Prostate gland (tissue), 2 donors: ENCODE measurements around the gene BTG4.

Experiments
- POLR2AphosphoS5 ChIP-seq: sonication (generic); formaldehyde crosslinking; IDR thresholded peaks from one replicate; pipeline ENCODE4 v1.6.1; 2017; ENCODE audit warnings: antibody characterized with exemption
- TF ChIP-seq, protein P1 (sequence below), 4 experiments: fragments of 200-600 bp in 2 of 4; fragments of 450-650 bp in 2 of 4; sonication (generic) in 2 of 4; IDR thresholded peaks; 1 replicate in 3 of 4; 2 replicates in 1 of 4; pipeline ENCODE4 v1.5.1; 2016 to 2019; ENCODE audit warnings: antibody characterized with exemption in 4 of 4, mild to moderate bottlenecking in 2 of 4, moderate library complexity in 2 of 4

DNA sequence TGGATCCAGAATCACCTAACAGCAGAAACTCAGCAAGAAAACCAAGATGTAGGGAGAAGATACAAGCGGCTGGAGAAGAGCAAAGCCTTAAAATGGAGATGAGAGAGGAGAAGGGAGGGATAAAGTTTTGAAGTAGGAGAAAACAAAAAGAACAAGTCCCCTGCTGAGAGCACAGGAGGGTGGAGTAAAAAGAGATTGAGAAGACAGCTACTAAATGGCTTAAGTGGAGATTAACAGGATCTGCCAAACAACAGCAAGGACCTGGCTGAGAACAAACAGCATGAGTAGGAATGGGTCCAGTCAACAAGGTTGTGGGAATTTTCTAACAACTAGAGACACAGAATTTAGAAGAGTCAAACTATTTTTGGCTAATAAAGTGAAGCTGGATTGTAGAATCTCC, 18.1 kb downstream of the BTG4 start:
- TF ChIP-seq, protein P1, sequence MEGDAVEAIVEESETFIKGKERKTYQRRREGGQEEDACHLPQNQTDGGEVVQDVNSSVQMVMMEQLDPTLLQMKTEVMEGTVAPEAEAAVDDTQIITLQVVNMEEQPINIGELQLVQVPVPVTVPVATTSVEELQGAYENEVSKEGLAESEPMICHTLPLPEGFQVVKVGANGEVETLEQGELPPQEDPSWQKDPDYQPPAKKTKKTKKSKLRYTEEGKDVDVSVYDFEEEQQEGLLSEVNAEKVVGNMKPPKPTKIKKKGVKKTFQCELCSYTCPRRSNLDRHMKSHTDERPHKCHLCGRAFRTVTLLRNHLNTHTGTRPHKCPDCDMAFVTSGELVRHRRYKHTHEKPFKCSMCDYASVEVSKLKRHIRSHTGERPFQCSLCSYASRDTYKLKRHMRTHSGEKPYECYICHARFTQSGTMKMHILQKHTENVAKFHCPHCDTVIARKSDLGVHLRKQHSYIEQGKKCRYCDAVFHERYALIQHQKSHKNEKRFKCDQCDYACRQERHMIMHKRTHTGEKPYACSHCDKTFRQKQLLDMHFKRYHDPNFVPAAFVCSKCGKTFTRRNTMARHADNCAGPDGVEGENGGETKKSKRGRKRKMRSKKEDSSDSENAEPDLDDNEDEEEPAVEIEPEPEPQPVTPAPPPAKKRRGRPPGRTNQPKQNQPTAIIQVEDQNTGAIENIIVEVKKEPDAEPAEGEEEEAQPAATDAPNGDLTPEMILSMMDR (IDR thresholded peaks at IDR 0.05): no peak
- TF ChIP-seq POLR2AphosphoS5: no peak
